ENCODE measurements around the gene TOMT.

Gene TOMT

DNA sequence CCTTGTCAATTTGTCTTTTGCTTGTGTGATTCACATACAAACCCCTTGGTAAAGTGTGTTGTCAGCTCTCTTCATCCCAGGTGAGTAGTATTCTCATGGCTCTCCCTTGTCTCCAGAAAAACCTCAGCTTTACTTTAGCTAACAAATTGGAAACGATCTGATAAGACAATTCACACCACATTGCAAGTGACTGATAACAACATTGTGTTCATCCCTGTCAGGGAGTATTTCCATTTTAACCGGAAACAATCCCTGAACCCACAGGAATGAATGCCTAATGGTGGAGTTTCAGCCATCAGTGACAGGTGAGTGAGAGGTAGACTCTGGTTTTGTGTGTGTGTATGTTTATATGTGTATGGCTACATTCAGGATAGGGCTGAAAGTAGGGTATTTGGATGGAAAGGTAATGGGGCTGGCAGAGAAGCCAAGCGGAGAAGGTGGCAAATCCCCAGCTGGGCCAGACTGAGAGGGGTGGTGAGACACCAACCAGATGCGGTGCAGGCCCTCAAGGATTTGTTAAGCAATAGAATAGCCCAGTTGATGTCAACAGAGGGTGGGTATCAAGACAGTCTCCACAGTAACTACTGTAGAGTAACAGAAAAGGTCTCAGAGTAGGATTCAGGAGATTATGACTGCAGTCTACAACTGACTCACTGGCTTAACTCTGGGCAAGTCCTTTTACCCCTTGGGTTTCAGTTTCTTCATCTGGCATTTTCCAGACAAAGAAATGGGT lies 17.5 kb upstream of the TOMT start:
- no peak for DNase-seq

DNA sequence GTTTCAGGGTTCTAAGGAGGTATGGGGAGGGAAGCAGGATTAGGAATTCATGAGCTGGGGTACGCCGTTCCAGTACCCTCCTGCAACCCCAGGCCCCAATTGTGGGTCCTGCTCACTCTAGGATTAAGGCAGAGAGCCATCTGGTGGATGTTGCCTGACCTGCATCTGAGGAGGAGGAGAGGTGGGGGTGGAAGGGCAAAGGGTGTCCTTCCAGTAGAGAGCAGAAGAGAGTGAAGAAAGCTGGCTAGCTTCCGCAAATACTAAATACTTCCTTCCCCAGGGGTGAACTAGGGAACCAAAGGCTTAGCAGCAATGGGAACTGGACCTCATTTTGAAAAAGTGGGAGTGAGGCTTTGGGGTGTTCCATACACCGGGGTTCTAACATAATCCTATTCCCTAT lies 14.4 kb upstream of the TOMT start:
- DNase-seq: peak; percentile 93 to 94

DNA sequence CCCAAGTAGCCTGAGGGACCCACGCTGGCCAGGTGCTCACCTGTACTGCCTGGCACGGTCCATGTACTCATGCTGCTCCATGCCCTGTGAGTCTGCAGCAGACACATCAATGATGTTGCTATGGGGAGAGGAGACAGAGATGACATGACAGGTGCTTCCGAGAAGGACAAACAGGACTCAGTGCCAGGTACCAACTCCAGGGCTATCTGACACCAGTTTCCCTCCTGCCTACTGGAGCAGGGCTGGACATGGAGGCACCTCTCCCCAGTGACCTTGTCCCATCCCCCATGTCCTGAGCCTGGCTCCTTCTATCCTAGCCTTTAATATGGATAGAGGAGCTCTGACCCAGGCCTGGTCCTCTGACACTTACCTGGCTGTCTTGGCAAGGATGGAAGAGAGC lies 7.0 kb upstream of the TOMT start:
- DNase-seq: no peak

DNA sequence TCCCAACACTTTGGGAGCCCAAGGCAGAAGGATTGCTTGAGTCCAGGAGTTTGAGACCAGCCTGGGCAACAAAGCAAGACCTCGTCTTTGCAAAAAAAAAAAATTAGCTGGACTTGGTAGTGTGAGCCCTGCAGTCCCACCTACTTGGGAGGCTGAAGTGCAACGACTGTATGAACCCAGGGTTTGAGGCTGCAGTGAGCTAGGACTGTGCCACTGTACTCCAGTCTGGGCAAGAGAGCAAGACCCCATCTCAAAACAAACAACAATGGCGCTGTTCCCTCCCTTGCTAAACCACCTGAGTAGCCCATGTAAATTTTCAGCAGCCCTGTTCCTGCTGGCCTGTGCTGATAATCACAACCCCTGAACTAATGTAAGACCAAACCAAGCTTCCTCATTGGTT lies 5.7 kb upstream of the TOMT start:
- DNase-seq: no peak

- peak; percentile 95 to 96 for DNase-seq
Measured at GRCh38 chr11:72100462-72100861, 5.3 kb upstream of the TOMT start.

DNA sequence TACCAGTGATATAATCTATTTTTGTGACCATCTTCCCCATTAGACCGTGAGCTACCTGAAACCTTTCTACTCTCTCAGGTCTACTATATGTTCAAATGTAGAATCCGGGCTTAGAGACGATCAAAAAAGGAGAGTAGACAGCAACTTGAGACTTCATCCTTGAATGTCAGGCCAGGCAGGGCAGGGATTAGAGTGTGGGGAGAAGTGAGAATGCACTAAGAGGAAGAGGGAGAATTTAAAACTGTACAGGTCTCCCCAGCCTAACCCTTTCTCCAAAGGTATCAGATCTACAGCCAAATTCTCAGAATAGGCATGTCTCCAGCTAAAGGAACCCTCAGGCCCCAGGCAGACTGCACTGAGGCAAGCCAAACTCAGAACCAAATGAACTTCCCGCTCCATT lies 3.6 kb upstream of the TOMT start:
- DNase-seq: no peak

DNA sequence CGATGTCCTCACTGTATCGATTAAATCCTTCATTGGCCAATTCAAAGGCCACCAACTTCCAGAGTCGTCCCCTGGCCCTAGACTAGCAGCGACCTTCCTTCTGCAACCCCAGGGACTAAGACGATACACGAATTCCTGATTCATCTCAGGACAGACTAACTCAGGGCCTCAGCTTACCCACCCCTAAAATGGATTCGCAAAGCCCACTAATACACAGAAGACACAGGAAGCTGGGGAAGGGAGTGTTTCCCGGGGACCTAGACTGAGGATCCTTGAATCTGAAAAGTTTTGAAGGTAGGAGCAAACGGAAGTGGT lies 3.1 kb upstream of the TOMT start:
- no peak for DNase-seq

DNA sequence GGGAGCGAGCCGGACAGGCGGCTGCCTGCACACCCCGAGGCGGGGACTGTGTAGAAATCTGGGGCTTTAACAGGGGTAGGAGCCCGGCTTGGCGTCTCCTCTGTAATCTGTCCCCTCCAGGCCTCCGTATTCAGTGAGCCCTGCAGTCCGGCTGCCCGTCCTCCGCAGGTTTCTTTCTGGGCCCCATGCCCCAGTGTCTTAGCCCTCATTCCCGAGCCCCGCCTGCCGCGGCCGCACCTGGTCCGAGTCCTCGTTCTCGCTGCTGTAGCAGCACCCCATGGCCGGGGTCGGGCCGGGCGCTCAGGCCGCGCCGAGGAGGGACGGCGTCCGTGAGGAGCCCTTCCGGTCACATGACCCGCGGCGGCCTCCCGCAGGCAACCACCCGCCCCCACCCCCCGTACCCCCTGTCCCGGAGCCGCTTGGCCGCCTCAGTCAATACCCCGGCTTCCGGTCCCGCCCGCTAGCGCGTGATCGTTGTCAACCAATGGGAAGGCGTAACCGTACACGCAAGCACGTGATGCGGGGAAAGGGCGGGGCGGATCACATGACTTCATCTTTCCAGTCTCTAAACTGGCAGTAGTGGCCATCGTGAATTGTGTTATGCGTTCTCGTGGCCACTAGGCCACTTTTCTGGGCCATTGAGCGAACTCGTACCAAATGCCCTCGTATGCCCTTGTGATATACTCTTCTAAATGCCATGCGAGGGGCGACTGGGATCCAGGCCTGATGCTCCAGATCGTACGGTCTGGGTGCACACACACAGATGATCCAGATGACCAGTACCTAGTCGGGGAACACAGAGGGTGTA lies 2.6 kb upstream of the TOMT start, which contains the start of gene LAMTOR1:
LAMTOR1 (minus strand) TSS at position 352 of the 808 bp plus-strand sequence; CDS start at position 279, 73 bp downstream.
- DNase-seq: peak; percentile 94 to 97

- no peak for DNase-seq
Measured at GRCh38 chr11:72103754-72104167, 2.0 kb upstream of the TOMT start.

- peak in 1 of 2 experiments; percentile 48 for DNase-seq
Measured at GRCh38 chr11:72111300-72112142, 5.8 kb downstream of the TOMT start.

DNA sequence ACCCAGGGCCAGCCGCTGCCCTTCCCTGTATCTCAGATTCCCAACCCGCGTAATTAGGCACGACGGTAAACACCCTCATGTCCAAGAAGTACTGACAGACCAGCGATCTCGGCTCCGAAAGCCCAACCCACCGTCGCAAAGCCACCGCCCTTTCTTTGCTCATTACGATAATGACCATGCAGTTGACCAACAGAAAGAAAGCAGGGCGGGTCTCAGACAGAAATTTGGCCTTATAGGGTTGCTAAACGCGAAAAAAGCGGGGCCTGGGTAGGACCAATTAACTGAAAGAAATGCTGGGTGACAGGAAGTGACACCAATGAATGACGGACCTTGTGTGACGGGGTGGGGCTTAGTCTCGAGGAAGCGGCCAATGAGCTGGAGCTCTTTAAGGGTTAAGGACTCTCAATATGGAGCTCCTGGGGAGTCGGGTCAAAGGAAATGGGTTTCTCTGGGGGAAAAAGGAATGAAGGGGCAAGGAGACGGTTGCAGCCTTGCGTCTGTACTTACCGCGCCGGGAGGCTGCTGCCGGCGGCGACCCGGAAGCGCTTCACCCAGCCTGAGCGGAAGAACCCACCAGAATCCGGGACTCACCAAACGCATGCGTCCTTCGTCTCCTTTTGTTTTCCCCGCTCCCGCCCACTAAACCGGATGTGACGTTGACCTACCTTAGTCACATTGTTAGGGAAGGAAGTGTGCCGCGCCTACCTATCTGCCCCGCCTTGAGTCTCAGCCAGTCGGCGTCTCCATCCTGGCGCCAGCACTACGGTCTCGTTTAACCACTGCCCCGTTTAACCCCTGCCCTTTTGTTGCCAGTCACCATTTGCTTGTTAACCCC lies 6.6 kb downstream of the TOMT start, which contains the start of gene ANAPC15:
ANAPC15 (minus strand) TSS at position 553 of the 835 bp plus-strand sequence. CDS start 1,419 bp downstream, outside the sequence.
- peak; percentile 99 to 100 for DNase-seq

GRCh38 chr11:72112978-72113808 lies 7.5 kb downstream of the TOMT start:
- no peak for DNase-seq

- no peak for DNase-seq
Measured at GRCh38 chr11:72114570-72114969, 8.8 kb downstream of the TOMT start.

DNA sequence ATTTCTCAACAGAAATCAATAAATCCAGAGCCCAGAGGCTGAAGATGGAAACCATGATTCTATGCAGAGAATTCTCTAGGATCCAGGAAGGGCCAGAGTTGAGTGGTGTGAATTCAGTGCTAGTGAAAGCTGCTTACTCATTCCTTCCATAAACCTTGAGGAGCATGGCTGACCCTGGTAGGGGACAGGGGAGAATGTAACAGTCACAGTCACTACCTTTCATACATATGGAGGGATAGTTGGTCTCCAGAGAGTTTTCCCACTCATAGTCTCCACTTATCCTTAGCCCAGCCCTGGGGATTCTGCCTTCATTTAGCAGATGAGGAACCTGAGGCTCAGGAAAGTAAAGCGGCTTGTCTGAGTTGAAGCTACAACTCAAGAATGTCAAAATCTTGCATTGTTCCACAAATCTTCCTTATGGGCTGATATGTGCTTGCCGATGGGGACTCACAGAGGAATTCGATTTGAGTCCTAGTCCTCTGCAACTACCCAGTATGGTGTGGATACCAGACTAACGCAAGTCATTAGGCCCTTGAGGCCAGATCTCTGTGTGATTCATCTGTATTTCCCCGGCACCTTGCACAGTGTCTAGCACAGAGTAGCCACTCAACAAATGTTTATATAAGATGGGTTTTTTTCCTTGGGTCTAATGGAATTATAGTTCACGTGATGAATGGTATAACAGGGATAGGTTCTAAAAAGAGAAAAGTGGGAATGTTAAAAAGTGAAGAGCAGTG lies 10.5 kb downstream of the TOMT start:
- no peak for DNase-seq

DNA sequence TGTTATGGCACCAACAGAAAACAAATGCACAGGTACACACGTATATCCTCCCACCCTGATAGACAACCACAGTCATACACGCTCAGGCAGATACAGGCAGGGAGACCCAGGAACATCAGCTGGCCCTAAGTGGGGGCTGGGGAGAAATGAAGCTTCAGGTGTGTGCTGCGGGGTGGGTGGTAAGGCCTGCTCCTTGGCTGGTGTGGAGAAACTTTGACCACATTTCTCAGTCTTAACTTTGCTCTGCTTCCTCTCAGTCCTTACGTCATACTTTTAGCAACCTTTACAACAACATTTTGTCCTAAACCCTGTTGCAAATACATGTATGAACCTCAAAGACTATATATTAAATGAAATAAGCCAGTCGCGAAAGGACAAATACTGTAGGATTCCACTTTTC lies 13.5 kb downstream of the TOMT start:
- DNase-seq: peak; percentile 1 to 14

DNA sequence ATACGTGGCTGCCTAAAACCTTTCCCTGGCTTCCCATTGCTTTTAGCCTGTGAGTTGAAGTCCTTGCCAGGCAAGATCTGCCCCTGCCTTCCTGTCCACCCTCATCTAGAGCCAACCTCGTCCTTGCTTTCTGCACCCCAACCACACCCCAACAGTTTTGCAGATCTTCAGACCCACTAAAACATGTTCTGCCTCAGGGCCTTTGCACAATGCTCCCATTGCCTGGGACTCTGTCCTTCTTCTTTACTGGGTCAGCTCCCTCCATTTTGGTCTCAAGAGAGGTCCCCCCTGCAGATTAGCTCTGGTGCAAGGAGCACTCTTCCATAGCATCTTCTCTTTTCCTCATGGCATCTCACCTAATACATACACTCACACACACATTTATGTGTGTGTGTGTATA lies 15.2 kb downstream of the TOMT start:
- DNase-seq: no peak

DNA sequence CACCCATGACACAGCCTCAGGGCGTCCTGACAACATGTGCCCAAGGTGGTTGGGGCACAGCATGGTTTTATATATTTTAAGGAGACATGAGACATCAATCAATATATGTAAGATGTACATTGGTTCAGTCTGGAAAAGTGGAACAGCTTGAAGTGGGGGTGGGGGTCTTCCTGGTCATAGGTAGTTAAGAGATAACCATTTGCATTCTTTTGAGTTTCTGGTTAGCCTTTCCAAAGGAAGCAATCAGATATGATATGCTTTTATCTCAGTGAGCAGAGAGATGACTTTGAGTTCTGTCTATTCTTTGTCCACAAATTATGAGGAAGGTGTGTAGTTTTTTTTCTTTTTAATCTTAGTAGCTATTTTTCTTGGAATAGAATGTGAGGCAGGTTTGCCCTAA lies 16.9 kb downstream of the TOMT start:
- DNase-seq: no peak

DNA sequence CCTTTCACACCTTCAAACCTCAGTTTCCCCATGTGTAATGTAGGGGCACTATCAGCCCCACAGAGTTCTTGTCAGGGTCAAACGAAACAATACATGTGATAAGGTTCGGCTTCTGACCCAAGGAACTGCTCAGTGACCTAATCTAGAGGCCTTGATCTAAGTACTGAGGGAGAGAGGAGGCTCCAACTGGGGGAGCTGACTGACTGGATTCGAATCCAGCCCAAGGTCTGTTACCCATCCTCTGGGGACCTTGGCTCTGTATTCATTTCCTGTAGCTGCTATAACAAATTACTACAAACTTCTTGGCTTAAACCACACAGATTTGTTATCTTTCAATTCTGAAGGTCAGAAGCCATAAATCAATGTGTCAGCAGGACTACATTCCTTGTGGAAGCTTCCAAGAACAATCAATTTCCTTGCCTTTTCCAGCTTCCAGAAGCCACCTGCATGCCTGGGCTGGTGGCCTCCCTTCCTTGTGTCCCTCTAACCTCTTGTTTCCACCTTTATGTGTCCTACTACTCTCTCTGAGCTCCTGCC lies 17.5 kb downstream of the TOMT start:
- no peak for DNase-seq

- DNase-seq: no peak
Measured at GRCh38 chr11:72124046-72124445, 18.3 kb downstream of the TOMT start.

DNA sequence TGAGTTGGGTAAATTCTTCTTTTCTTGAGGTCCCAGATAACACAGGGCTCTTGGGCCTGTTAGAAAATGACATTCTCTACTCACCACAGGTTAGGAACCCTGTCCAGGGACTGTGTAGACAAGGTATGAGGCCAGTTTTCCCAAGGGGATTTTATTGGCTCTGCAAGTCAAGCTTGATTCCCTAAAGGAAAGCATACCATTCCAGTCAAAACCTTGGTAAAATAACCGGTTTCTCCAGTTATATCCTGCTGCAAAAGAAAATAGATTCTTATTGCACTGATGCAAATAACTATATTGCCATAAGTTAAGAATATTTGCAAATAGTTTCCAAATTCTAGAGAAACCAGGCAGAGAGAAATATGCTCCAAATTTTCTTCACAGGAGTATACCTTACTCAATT lies 20.2 kb downstream of the TOMT start:
- no peak for DNase-seq
